ENCODE results near the gene FMNL2.

Gene FMNL2

DNA sequence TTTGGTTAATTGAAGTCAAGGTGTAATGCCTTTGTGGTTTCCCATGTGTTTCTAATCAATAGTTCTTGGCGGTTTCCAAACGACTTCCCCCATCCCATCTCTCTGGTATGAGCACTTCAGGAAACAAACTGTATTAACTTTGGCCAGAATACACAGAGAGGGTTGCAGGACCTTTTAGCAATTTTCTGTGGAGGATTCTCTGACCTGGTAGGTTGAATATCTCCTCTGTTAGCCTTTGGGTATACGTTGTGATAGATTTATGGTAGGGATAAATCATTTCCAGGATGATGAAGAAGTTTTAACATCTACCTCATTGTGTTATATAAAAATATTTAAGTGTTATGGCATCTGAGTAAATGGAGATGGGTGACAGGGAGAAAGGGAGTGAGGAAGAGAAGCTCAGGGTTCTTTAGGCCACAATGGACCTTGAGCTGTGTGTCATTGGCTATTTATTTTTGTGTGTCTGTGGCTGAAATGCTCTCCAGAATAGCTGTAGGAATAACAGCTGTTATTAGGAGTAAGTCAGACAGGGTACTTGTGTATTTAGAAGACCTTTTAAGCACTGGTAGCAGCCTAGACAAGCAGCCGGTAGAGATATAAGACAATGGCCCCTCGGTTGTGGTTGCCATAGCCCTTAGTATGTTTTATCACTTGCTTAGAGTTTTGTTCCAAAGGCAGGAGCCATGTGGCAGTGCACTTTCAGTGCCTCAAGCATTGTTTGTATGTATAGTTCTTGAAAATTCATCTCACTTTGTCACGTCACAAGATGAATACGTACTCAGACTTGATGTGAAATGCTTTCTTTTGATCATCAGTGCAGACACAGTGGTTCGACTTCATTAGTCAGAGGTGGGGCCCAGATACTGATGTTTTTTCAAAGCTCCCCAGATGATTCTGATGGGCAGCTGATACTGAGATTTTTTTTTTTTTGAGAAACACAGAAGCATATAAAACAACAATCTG lies 91.1 kb downstream of the FMNL2 start:
- DNase-seq (ENCODE audit: low read depth, low spot score): no peak

DNA sequence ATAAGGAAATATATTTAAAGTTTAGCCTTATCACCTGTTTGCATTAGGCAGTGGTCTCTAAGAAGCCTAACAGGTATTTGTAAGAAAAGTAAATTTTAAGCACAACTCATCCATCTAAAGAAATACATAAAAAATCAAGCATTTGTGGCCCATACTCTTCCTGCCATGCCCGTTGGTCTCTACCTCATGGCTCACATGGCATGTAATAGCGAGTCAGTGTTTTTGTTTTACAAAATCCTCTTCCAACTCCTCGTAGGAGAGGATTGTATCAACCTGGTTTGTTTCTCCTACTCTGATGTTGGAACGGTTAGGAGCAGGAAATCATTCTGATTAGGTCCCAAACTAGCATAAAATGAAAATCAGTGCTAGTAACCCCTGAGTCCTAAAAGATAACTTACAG lies 91.8 kb downstream of the FMNL2 start:
- no peak for DNase-seq (ENCODE audit: low read depth, low spot score)

DNA sequence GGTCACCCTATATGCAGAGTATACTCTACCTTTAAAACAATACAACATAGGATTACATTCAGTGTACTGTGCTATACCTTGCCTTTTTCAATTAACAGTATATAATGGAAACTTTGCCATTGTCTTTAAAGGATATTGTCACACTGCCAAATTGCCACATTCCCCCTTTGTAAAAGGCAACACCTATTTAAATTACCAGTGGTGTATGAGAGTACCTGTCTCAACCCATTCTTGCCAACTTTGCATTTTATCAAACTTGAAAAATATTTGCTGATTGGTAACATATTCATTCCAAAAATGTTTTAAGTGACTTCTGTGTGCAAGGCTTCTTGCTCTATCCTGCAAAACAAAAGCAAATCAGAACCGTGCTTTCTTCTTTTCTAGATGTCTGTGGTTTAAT lies 92.9 kb downstream of the FMNL2 start:
- no peak for DNase-seq (ENCODE audit: low read depth, low spot score)

DNA sequence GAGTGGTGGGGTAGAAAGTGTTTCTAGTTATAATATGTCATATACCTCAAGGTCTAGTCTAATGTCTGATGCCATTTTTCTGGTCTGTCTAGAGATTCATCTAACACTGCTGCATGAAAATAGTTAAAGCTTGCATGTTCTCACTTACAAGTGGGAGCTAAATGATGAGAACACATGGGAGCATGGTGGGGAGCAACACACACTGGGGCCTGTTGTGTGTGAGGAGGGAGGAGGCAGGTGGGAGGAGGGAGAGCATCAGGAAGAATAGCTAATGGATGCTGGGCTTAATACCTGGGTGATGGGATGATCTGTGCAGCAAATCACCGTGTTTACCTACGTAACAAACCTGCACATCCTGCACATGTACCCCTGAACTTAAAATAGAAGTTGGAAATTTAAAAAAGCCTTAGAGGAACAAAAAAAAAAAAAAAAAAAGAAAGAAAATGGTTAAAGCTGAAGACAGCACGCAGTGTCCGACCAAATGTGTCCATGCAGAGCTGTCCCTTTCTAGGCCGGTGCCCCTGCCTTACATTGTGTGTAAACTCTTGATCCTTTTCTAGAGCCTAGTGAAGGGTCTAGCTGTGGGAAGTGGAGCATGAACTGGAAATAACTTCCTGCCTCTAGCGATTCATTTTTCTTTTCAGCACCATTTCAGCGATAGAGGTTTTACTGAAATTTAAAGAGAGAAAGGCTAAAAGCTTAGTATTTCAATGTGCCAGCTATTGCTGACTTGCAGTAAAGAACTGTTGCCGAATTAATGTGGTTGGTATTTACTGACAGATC lies 94.0 kb downstream of the FMNL2 start:
- no peak for DNase-seq (ENCODE audit: low read depth, low spot score)

DNA sequence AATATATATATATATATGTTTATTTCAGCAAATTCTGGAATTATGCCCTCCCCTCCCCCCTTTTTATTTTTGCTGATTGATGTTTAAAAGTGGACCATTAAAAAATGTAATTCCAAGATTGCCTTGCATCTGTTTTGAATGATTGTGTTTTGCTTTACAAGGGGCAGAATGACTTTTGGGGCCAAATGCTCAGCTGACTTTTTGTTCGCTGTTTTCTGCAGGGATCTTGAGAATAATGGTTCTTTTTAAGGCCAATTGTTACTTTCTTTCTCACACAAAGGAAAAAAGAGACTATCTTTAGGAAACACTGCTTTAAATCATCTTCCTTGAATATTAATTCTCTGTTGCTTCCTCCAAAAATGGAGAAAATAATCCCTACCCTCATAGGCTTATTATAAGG lies 95.9 kb downstream of the FMNL2 start:
- DNase-seq (ENCODE audit: low read depth, low spot score): no peak

DNA sequence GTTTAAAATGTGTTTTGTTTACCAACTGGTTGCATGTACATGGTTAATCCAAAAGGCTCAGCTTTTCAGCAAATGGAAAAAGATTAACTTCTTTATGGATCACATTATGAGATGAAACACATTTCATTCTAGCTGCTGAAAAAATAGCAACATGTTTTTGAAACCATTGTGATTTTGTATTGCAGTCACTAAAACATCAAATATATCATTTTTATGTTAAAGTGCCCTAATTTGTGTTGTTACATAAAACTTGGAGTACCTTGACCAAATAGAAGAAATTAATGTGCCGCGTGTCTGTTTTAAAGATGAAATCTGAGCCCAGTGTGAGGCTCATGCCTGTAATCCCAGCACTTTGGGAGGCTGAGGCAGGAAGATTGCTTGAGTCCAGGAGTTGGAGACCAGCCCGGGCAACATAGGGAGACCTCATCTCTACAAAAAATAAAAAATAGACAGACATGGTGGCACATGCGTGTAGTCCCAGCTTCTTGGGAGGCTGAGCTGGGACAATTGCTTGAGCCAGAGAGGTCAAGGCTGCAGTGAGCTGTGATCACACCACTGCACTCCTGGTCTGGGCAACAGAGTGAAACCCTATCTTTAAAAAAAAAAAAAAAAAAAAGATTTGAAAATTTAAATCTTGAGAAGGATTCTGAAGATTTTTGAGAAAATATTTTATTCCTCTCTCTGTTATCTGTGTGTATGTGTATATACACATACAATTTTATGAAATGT lies 96.6 kb downstream of the FMNL2 start:
- no peak for DNase-seq (ENCODE audit: low read depth, low spot score)

DNA sequence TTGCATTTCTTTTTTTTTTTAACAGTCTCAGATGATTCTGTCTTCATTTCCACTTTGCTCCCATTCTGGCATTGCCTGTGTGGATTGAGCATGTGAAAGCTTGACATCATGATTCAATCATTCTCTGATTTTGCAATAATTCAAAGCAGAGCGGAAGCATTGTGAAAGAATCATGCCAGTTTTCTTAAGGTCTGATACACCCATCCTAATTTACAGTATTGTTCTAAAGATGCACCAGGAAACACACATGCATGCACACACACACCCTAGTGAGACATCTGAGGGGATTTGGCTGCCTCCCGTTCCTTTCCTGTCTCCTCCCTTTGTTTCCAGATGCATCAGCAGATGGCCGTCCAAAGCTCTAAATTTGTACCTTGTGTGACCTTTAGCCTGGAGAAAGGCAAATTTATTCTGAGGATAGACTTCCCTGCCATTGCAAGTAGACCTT lies 97.3 kb downstream of the FMNL2 start:
- no peak for DNase-seq (ENCODE audit: low read depth, low spot score)

DNA sequence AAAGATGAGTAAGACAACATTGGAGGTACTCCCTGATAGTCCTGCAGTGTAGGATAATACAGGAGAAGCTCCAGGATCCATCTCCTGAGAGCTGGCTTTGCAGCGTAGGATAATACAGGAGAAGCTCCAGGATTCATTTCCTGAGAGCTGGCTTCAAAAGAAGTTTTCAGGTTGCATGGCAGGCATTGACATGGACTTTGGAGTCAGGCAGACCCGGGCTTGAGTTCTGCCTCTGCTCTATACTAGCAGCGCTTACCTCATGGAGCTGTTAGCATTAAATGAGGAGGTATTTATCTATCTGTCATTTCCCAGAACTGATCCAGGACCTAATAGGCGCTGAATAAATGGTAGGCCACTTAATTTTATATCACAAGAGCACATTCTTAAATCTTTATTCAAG lies 97.8 kb downstream of the FMNL2 start:
- no peak for DNase-seq (ENCODE audit: low read depth, low spot score)

DNA sequence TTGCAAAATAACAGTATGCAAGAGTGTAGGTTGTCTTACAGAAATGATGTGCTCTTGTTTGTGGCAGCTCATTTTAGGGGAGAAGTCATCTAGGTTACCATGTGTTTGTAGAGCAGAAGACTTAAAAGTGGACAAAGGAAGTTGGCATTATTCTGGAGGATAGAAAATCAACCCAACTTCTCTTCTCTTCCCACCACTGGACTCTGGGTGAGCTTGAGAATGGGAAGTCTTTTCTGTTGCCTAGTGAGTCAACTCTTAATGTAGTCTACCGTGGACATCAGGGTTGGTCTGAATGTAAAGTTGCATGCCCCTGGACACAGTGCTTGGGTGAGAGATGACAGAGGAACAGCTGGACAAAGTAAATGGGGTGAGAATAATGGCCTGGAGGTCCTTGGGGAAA lies 98.3 kb downstream of the FMNL2 start:
- no peak for DNase-seq (ENCODE audit: low read depth, low spot score)

DNA sequence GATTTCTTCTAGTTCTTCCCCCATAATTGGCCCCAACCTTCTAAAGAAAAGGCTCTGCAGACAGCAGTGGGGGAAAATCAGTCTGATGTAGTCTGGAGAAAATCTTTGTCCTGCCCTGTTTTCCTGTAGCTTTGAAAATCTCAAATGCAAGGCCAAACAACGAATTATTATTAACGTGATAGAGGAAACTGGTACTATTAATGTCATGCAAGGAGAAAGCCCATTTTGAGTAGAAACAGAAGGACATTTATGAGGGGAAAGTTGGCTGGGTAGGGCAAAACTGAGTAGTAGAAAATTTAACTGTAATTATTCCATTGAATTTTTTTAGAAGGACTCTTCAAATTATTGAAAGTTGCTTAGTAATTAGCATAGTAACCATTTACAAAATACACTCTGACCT lies 98.8 kb downstream of the FMNL2 start:
- DNase-seq (ENCODE audit: low read depth, low spot score): no peak

DNA sequence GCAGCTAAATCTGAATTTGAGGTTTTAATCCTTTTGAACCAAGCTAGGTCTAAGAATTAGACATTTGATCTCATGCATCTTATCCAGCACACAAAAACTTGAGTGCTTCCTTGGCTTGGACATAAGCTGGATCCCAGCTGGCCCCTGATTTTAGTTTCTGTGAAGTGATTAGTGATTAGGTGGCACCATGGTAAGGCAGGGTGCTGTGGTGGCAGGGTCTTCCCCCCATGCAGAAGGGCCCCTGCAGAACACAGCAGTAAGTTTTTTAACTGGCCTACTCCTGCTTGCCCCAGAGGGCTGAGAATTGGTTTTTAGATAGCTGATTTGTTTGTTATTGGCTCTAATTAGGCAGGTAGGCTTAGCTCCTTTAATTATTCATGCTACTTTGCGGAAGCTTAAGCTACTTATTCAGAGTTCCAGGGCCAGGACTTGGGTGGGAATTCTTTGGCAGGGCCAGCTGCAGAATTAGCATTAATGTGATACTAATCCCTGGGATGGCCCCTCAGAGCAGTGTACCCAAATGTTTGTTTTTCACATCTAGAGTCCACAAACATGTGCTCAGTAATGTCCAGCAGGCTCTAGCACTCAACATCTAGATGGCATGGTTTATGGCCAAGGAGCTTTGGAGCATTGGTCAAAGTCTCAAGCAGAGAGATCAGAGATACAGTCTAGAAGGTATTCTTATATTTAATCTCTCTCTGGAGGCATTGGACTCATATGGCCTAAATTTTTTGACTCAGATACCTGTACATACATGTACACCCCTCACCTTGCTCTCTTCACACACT lies 99.6 kb downstream of the FMNL2 start:
- DNase-seq (ENCODE audit: low read depth, low spot score): no peak

DNA sequence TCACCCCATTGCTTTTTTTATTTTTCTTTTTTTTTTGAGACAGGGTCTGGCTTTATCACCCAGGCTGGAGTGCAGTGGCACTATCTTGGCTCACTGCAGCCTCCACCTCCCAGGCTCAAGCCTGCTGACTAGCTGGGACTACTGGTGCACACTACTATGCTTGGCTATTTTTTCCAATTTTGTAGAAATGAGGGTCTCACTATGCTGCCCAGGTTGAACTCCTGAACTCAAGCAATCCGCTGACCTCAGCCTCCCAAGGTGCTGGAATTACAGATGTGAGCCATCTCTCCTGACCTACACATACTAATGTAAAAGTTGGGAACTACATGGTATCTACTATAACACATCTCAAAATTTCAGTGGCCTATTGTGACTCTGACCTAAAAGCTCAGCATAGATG lies 101.2 kb downstream of the FMNL2 start:
- no peak for DNase-seq (ENCODE audit: low read depth, low spot score)

DNA sequence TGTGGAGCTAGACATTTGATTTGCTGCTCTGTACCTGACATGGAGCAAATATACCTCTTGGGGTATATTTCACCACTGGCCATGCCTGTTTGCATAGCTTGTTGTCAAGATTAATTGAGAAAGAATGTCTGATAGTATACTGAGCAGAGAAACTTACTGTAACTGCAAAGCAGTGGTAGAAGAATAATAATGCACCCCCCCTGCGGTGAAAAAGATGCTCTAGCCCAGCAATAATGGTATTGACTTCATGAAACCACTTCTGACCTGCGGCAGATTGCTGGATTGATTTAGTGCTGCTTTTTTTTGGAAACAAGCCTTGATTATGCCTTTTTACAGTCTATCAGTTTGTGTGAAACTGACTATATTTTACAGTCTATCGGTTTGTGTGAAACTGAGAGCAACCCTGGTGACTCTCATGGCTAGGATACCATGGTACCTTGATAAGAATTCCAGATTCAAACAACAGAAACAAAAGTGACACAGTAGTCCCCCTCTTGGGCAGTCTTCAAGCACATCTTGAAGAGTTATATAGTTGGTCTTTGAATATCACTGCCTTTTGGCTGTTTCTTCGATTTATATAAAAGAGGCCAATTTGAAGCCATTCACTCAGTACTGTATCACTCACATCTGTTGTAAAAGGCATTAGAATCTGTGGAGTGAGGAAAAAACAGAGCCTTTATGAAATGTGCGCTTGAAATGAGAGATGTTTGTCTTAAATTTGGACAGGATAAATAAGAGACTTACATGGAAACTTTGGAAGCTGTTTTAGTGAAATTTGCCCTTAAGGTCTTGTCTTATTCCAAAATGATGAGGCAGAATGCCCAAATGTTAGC lies 102.5 kb downstream of the FMNL2 start:
- no peak for DNase-seq (ENCODE audit: low read depth, low spot score)

DNA sequence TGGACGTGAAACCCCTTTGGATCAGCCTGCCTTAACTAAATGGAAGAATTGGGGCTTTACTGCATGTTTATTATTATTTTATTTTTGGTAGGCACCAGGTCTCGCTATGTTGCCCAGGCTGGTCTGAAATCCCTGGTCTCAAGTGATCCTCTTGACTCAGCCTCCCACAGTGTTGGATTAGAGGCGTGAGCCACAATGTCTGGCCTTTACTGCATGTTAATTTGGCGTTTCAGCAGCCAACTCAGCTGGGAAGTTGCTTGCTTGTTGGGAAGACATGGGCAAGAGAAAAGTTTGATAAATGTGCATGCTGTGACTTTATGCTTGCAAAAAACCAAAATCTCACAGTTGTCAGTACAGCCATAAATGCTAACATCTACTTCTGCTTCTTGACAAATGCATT lies 105.1 kb downstream of the FMNL2 start:
- DNase-seq (ENCODE audit: low read depth, low spot score): no peak

DNA sequence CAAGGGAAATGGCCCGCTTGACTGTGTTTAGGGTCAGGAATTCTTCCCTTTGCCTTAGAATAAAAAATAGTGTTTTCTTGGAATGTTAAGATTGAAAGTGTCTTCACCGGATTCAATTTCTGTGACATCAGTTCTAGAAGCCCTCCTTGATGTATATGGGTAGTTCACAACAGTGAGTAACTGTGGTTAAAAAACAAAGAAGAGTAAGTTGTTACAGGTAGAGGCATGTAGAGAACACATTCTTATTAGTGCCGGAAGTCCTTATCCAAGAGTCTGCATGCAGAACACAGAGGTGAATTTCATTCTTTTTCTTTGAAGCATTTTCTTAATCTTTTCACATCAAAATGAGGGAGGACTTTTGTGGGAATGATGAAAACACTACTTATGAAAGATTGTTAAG lies 105.5 kb downstream of the FMNL2 start:
- DNase-seq (ENCODE audit: low read depth, low spot score): no peak

DNA sequence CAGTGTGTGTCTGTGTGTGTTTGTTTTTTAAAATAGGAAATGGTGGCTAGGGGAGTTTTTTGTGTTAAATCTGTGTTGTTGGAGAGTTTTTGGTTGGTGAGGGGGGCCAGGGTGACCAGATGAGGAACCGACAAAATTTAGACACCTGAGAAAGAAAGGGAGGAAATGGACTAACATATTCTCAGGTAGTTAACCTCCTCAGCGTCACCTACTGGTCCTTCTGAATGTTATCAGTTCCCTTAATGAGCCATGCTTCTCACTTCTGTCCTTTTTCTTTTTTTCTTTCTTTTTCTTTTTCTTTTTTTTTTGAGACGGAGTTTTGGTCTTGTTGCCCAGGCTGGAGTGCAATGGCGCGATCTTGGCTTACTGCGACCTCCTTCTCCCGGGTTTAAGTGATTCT lies 107.0 kb downstream of the FMNL2 start:
- DNase-seq (ENCODE audit: low read depth, low spot score): no peak

DNA sequence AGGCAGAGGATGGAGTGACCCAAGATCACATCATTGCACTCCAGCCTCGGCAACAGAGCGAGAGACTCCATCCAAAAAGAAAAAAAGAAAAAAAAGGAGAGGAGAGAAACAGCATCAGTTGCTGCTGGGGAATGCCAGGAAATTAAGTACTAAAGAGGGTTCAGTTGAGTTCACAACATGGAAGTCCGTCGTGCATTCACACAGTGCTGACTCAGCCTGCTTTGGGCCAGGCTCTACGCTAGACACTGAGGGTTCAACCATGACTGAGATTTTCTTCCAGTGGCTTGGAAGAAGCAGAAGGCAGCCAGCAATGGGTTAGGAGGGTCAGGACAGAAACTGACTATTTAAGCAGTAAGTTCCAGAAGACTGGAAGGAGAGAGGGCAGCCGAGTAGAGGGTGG lies 108.8 kb downstream of the FMNL2 start:
- DNase-seq (ENCODE audit: low read depth, low spot score): no peak

DNA sequence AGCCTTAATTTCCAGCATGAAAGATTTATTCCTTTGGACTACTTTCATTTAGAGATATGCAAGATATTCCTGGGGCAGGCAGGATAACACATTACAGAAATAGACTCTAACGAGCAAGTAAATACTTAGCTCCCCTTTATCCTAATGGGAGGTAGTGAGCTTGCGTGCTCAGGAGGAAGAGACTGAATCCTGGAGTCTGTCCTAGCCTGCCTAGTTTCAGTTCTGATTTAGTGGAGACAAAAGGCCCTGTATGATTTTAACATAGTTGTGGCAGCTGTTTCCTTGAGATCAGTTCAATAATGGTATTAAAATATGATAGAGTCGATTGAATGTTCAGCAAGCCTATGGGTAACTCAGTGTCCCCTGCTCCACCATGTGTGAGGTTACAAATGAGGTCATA lies 109.5 kb downstream of the FMNL2 start:
- no peak for DNase-seq (ENCODE audit: low read depth, low spot score)

DNA sequence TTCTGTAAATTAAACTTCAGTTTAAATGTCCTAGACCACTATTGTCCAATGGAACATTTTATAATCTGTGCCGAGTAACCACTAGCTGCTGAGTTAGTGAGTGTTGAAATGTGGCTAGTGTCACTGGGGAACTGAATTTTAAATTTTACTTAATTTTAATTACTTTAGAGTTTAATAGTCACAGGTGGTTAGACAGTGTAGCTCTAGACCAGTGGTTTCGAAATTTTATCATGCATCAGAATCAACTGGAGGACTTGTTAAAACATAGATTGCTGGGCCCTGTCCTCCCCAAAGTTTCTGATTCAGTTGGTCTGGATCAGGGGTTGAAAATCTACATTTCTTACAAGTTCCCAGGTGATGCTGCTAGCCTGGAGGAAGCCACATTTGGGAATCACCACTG lies 110.4 kb downstream of the FMNL2 start:
- no peak for DNase-seq (ENCODE audit: low read depth, low spot score)

DNA sequence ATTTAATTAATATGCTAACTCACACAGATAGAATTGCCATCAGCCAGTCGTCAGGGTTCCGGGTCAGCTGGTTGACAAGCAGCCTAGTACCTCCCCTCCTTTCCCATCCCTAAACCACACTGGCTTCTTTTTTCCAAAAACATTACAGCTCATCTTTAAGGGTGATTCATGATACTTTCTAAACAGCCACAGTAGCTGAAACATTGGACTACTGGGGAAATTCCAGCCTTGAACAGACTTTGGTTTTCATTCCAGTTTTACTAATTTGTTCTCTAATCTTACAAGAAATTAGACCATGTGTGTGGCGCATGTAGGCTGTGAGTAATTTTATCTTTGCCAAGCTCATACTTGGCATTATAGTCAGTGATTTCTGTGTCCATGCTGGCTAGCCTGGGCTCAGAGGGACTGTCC lies 110.8 kb downstream of the FMNL2 start:
- no peak for DNase-seq (ENCODE audit: low read depth, low spot score)
